Gastrocnemius medialis (tissue), 4 donors: ENCODE results near the gene ATXN1. TPM values are rescaled to one million over a fixed set of nuclear protein-coding genes. Genes with fewer than 3 reads are reported as not detected.

Experiments used
- ATAC-seq, 2 donors: fragments of 150-250 bp; one replicate each; pipeline ENCODE4 v1.9.1; 2016
- DNase-seq, 2 donors: peaks; one replicate each; pipeline ENCODE4 v3.0.0-alpha.2; 2019
- H3K27ac ChIP-seq, 4 donors: fragments of 200-600 bp; sonication (generic); 1 replicate in 1 of 4; 2 replicates in 3 of 4; pipeline ENCODE4 v1.5.1; 2016 to 2018; ENCODE audit warnings: mild to moderate bottlenecking in 2 of 4, moderate library complexity in 1 of 4
- H3K27me3 ChIP-seq, 3 donors: fragments of 200-600 bp; sonication (generic) in 2 of 3; 1 replicate in 1 of 3; 2 replicates in 2 of 3; pipeline versions ENCODE4 v1.5.1 to v1.6.0; 2016 to 2019; ENCODE audit warnings: mild to moderate bottlenecking in 1 of 3, moderate library complexity in 1 of 3
- H3K36me3 ChIP-seq, 2 donors: fragments of 200-600 bp; sonication (generic) in 1 of 2; one replicate each; pipeline ENCODE4 v1.5.1; 2017 to 2018
- H3K4me1 ChIP-seq, 2 donors: fragments of 200-600 bp; sonication (generic) in 1 of 2; one replicate each; pipeline ENCODE4 v1.5.1; 2016 to 2017; ENCODE audit warnings: mild to moderate bottlenecking in 2 of 2
- H3K4me3 ChIP-seq, 4 donors: fragments of 200-600 bp; sonication (generic) in 3 of 4; 1 replicate in 1 of 4; 2 replicates in 3 of 4; pipeline ENCODE4 v1.5.1; 2016 to 2019; ENCODE audit warnings: mild to moderate bottlenecking in 2 of 4
- H3K9me3 ChIP-seq, 3 donors: fragments of 200-600 bp; sonication (generic) in 2 of 3; 1 replicate in 1 of 3; 2 replicates in 2 of 3; pipeline ENCODE4 v1.5.1; 2016 to 2019
- CTCF ChIP-seq, 5 experiments: fragments of 450-650 bp in 3 of 5; fragments of 200-600 bp in 2 of 5; sonication (generic) in 2 of 5; IDR thresholded peaks in 4 of 5; conservative IDR thresholded peaks in 1 of 5; 1 replicate in 4 of 5; 2 replicates in 1 of 5; pipeline ENCODE4 v1.5.1; 2016 to 2019; ENCODE audit warnings: antibody characterized with exemption in 5 of 5, mild to moderate bottlenecking in 3 of 5, moderate library complexity in 3 of 5
- POLR2A ChIP-seq, 2 donors: fragments of 450-650 bp; IDR thresholded peaks; one replicate each; pipeline ENCODE4 v1.6.1; 2017; ENCODE audit warnings: antibody characterized with exemption in 2 of 2, mild to moderate bottlenecking in 2 of 2, moderate library complexity in 2 of 2
- in situ Hi-C, 4 donors: fragments of 200-750 bp; cut with MboI; loops; one replicate each; pipeline versions ENCODE4 v1.15.0 to v1.8.0; 2017; ENCODE audit warnings: low sequenced_read_pairs in 4 of 4
- intact Hi-C: fragments of 100-400 bp; cut with DNase I; formaldehyde crosslinking; loops from one replicate; pipeline ENCODE4 v1.15.1; 2023; ENCODE audit warnings: low total_unique reads
- total RNA-seq, 4 donors: library from RNA; depleted of rRNA; stranded (reverse); fragments of >200 nt; gene quantifications; one replicate each; pipeline versions ENCODE4 v1.1.0 to v1.2.3, GENCODE V29; 2016

Gene ATXN1
- total RNA-seq, 4 donors from 2014 or later, result 21.8 to 42.9 (median 33.1) TPM

- peak; percentile 76 to 82 for ATAC-seq
- TF ChIP-seq POLR2A (IDR thresholded peaks at IDR 0.05) (peak; percentile 36 to 46), CTCF (IDR thresholded peaks at IDR 0.05 in 4 of 5, conservative IDR thresholded peaks at IDR 0.05 in 1 of 5) (peak; percentile 31 to 70 (median 37))
- H3K27me3 ChIP-seq, result no peaks in the 10 kb centered on the region
- intact Hi-C loops, result loop anchor here (5.0 kb wide), 1 partner anchor 1868 kb away; no protein-coding TSS in a partner anchor
- in situ Hi-C loops, result no loop called here
- no peak overlapping the region for H3K4me3 ChIP-seq
- H3K4me1 ChIP-seq, result peaks cover 34 to 41% of the 10 kb centered on the region in 2 donors
- DNase-seq, result peak; percentile 64 to 88
- H3K36me3 ChIP-seq, result peaks cover 0 to 9% of the 10 kb centered on the region in 2 donors
- no peaks in the 10 kb centered on the region for H3K9me3 ChIP-seq
- peak overlapping the region; percentile 91 to 99 (median 98) for H3K27ac ChIP-seq
Observed at GRCh38 chr6:16284472-16284871, 476.8 kb downstream of the ATXN1 start.

- DNase-seq, result no peak
- intact Hi-C loops, result loop anchor here (5.0 kb wide), 1 partner anchor 1870 kb away; no protein-coding TSS in a partner anchor
- in situ Hi-C loops, result no loop called here
- no peak overlapping the region for H3K4me3 ChIP-seq
- H3K27ac ChIP-seq, result peak overlapping the region; percentile 91 to 99 (median 98)
- H3K4me1 ChIP-seq, result peaks cover 49 to 51% of the 10 kb centered on the region in 2 donors
- H3K36me3 ChIP-seq, result peaks cover 0 to 11% of the 10 kb centered on the region in 2 donors
- TF ChIP-seq POLR2A (IDR thresholded peaks at IDR 0.05) (no peak), CTCF (IDR thresholded peaks at IDR 0.05 in 4 of 5, conservative IDR thresholded peaks at IDR 0.05 in 1 of 5) (no peak)
- no peaks in the 10 kb centered on the region for H3K9me3 ChIP-seq
- no peaks in the 10 kb centered on the region for H3K27me3 ChIP-seq
- ATAC-seq, result no peak
Observed at GRCh38 chr6:16282370-16282769, 478.9 kb downstream of the ATXN1 start.

- Histone ChIP-seq H3K4me3 (peak overlapping the region in 2 of 4 donors; percentile 47 to 50), H3K27ac (peak overlapping the region; percentile 91 to 99 (median 98)), H3K36me3 (peaks cover 0 to 13% of the 10 kb centered on the region in 2 donors), H3K4me1 (peaks cover 55 to 64% of the 10 kb centered on the region in 2 donors), H3K27me3 (no peaks in the 10 kb centered on the region), H3K9me3 (no peaks in the 10 kb centered on the region)
- intact Hi-C loops (loop anchor here (5.0 kb wide), 1 partner anchor 142 kb away; no protein-coding TSS in a partner anchor), in situ Hi-C loops (loop anchor here in 1 of 4 donors (5.0 kb wide), 1 partner anchor 37 kb away; no protein-coding TSS in a partner anchor)
- no peak for DNase-seq
- no peak for ATAC-seq
- TF ChIP-seq POLR2A (IDR thresholded peaks at IDR 0.05) (no peak), CTCF (IDR thresholded peaks at IDR 0.05 in 4 of 5, conservative IDR thresholded peaks at IDR 0.05 in 1 of 5) (no peak)
Observed at GRCh38 chr6:16279243-16279642, 482.0 kb downstream of the ATXN1 start.

- intact Hi-C loops, result loop anchor here (5.0 kb wide), 1 partner anchor 141 kb away; no protein-coding TSS in a partner anchor
- Histone ChIP-seq H3K27me3 (no peaks in the 10 kb centered on the region), H3K27ac (peak overlapping the region; percentile 91 to 99 (median 98)), H3K4me3 (peak overlapping the region; percentile 8 to 50 (median 34)), H3K9me3 (no peaks in the 10 kb centered on the region), H3K36me3 (peaks cover 0 to 16% of the 10 kb centered on the region in 2 donors), H3K4me1 (peaks cover 54 to 61% of the 10 kb centered on the region in 2 donors)
- ATAC-seq, result peak in 1 of 2 donors; percentile 3
- in situ Hi-C loops, result loop anchor here in 1 of 4 donors (5.0 kb wide), 1 partner anchor 36 kb away; no protein-coding TSS in a partner anchor
- DNase-seq, result peak in 1 of 2 donors; percentile 37
- TF ChIP-seq POLR2A (IDR thresholded peaks at IDR 0.05) (no peak), CTCF (IDR thresholded peaks at IDR 0.05 in 4 of 5, conservative IDR thresholded peaks at IDR 0.05 in 1 of 5) (no peak)
Observed at GRCh38 chr6:16278750-16279149, 482.5 kb downstream of the ATXN1 start.
